Calu3 (cell line): ENCODE data around the gene ATP2B3. TPM values are rescaled to one million over a fixed set of nuclear protein-coding genes. Genes with fewer than 3 reads are reported as not detected.

ENCODE experiments used
- BruUV-seq: library from RNA; stranded (reverse); fragments of 400-500 nt; replicated peaks from 2 replicates; lab custom pipeline; 2021; lab: Mats Ljungman, UMichigan
- CTCF ChIA-PET: fragments of 300-600 bp; sonication (Branson Sonifier 250); formaldehyde crosslinking; loops from one replicate; lab custom pipeline; 2022; ENCODE audit warnings: antibody characterized with exemption; lab: Charles Lee
- DNase-seq: peaks from one replicate; pipeline ENCODE4 v3.0.0; 2022
- H3K27ac Mint-ChIP-seq: one replicate; pipeline ENCODE4 v1.8.0; 2022; ENCODE audit warnings: mixed read lengths; ENCODE audit not compliant: unreplicated experiment
- H3K27me3 Mint-ChIP-seq: one replicate; pipeline ENCODE4 v1.8.0; 2022; ENCODE audit warnings: mixed read lengths; ENCODE audit not compliant: unreplicated experiment
- H3K36me3 Mint-ChIP-seq: one replicate; pipeline ENCODE4 v1.8.0; 2022; ENCODE audit warnings: mild to moderate bottlenecking, moderate library complexity, mixed read lengths; ENCODE audit not compliant: insufficient read depth, unreplicated experiment
- H3K4me1 Mint-ChIP-seq: one replicate; pipeline ENCODE4 v1.8.0; 2022; ENCODE audit warnings: mild to moderate bottlenecking, low read depth, mixed read lengths; ENCODE audit not compliant: unreplicated experiment
- H3K4me3 Mint-ChIP-seq: one replicate; pipeline ENCODE4 v1.8.0; 2022; ENCODE audit warnings: mild to moderate bottlenecking, low read depth, moderate library complexity, mixed read lengths; ENCODE audit not compliant: unreplicated experiment
- H3K9me3 Mint-ChIP-seq: one replicate; pipeline ENCODE4 v1.8.0; 2022; ENCODE audit warnings: low read depth, mixed read lengths; ENCODE audit not compliant: unreplicated experiment
- CTCF ChIP-seq: fragments of 200-600 bp; IDR thresholded peaks from one replicate; pipeline ENCODE4 v1.8.0; 2022; ENCODE audit warnings: antibody characterized with exemption; ENCODE audit not compliant: unreplicated experiment
- intact Hi-C: fragments of 100-400 bp; cut with micrococcal nuclease; formaldehyde crosslinking; loops from one replicate; pipeline ENCODE4 v1.10.0; 2022; ENCODE audit not compliant: unreplicated experiment
- total RNA-seq: library from RNA; stranded (reverse); gene quantifications from 2 replicates; pipeline ENCODE4 v1.2.3, GENCODE V29; 2022

The ATP2B3 gene
- total RNA-seq, 1 experiment from 2014 or later, result not detected

- H3K4me3 Mint-ChIP-seq, result no peak overlapping the region
- H3K9me3 Mint-ChIP-seq, result no peaks in the 10 kb centered on the region
- H3K27me3 Mint-ChIP-seq, result peaks cover 64% of the 10 kb centered on the region
- intact Hi-C loops, result loop anchor here (5.0 kb wide), 1 partner anchor 128 kb away; no protein-coding TSS in a partner anchor
- peak; percentile 86 for DNase-seq
- no peak overlapping the region for H3K27ac Mint-ChIP-seq
- peaks cover 2% of the 10 kb centered on the region for H3K36me3 Mint-ChIP-seq
- CTCF ChIA-PET, result interaction anchor here (0.8 to 3.2 kb wide), 6 partner anchors 9 to 598 kb away, joined by 3 to 25 read pairs (median 5); no protein-coding TSS in a partner anchor
- peak; percentile 85 for TF ChIP-seq CTCF
- no peaks in the 10 kb centered on the region for H3K4me1 Mint-ChIP-seq
- no TSS peak for BruUV-seq
Observed at GRCh38 chrX:153539171-153539978, 21.9 kb downstream of the ATP2B3 start.

- Mint-ChIP-seq H3K4me1 (no peaks in the 10 kb centered on the region), H3K27ac (no peak overlapping the region), H3K36me3 (no peaks in the 10 kb centered on the region), H3K9me3 (no peaks in the 10 kb centered on the region), H3K27me3 (peaks cover 58% of the 10 kb centered on the region), H3K4me3 (no peak overlapping the region)
- no peak for TF ChIP-seq CTCF
- DNase-seq, result no peak
- intact Hi-C loops, result loop anchor here (5.0 kb wide), 1 partner anchor 127 kb away; no protein-coding TSS in a partner anchor
- CTCF ChIA-PET, result interaction anchor here (1.0 to 3.2 kb wide), 4 partner anchors 97 to 599 kb away, joined by 3 to 25 read pairs (median 8); no protein-coding TSS in a partner anchor
- BruUV-seq, result no TSS peak
Observed at GRCh38 chrX:153539979-153540358, 22.5 kb downstream of the ATP2B3 start.

- Mint-ChIP-seq H3K4me3 (no peak overlapping the region), H3K36me3 (no peaks in the 10 kb centered on the region), H3K27me3 (peaks cover 61% of the 10 kb centered on the region), H3K27ac (no peak overlapping the region), H3K9me3 (no peaks in the 10 kb centered on the region), H3K4me1 (no peaks in the 10 kb centered on the region)
- no peak for TF ChIP-seq CTCF
- CTCF ChIA-PET, result no interaction called here
- DNase-seq, result no peak
- BruUV-seq, result no TSS peak
- intact Hi-C loops, result no loop called here
Observed at GRCh38 chrX:153544727-153545126, 27.3 kb downstream of the ATP2B3 start.

GRCh38 chrX:153546386-153546785, 28.9 kb downstream of the ATP2B3 start:
- Mint-ChIP-seq H3K27me3 (peaks cover 61% of the 10 kb centered on the region), H3K36me3 (no peaks in the 10 kb centered on the region), H3K4me1 (no peaks in the 10 kb centered on the region), H3K9me3 (no peaks in the 10 kb centered on the region), H3K27ac (no peak overlapping the region), H3K4me3 (no peak overlapping the region)
- BruUV-seq, result no TSS peak
- no peak for TF ChIP-seq CTCF
- intact Hi-C loops, result no loop called here
- DNase-seq, result no peak
- CTCF ChIA-PET, result no interaction called here
